ENCODE data around the gene PMEL. TPM values are rescaled to one million over a fixed set of nuclear protein-coding genes. Genes with fewer than 3 reads are reported as not detected.

PMEL gene
- total RNA-seq, 1 experiment from 2014 or later = 72.2 TPM

DNA sequence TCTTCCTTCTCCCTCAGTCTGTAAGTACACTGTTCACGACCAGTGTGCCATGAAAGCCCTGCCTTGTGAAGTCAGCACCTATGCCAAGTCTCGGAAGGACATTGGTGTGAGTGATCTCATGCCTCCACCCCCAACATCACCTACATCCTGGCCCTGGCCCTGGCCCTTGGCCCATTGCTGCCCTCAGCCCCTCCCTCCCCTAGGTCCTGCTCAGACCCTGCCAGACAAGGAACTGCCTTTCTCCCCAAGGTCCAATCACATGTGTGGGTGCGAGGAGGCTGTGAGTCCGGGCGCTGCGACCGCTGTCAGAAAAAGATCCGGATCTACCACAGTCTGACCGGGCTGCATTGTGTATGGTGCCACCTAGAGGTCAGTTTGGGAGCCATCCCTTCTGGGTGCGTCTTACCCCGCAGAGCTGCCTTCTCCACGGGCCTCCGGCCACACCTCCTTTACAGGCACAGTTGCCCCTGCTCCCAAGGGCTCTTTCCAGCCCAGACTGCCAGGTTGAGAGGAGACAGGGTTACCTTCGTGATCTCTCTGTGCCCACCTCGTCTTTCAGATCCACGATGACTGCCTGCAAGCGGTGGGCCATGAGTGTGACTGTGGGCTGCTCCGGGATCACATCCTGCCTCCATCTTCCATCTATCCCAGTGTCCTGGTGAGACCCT, 25.6 kb downstream of the PMEL start (continued):
- TF ChIP-seq RELA (CRISPR knock-in tag; IDR thresholded peaks at IDR 0.05; ENCODE audit: borderline replicate concordance) (no peak), SP1 (CRISPR knock-in tag; conservative IDR thresholded peaks at IDR 0.05) (peak; percentile 50), GABPB1 (CRISPR knock-in tag; IDR thresholded peaks at IDR 0.05) (peak; percentile 47; the same call in 1 of the 2 replicates), HMGA2 (CRISPR knock-in tag; IDR thresholded peaks at IDR 0.05) (no peak), TEAD1 (CRISPR knock-in tag; IDR thresholded peaks at IDR 0.05) (no peak), NR3C1 (CRISPR knock-in tag; conservative IDR thresholded peaks at IDR 0.05; ENCODE audit: low read depth) (no peak), ZSCAN18 (CRISPR knock-in tag; IDR thresholded peaks at IDR 0.05) (no peak)

DNA sequence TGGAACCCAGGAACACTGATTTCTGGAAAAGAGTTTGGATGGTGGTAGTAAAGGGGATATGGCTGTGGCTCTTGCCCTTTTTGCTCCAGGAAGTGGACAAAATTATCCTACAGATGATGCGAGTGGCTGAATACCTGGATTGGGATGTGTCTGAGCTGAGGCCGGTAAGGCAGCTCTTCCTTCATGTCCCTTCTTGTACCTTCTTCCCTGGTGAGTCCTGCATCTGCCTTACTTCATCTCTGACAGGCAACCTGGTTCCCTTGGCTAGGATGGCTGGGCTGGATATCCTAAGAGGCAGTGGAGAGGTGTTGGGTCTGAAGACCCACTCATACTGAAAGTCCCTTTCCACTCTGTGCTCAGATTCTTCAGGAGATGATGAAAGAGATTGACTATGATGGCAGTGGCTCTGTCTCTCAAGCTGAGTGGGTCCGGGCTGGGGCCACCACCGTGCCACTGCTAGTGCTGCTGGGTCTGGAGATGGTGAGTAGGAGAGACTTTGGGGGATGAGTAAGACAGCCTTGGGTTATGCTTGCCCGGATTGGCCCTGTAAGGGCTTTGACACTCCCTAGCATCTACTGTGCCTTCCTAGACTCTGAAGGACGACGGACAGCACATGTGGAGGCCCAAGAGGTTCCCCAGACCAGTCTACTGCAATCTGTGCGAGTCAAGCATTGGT, 26.9 kb downstream of the PMEL start:
- Mint-ChIP-seq H3K36me3 (no peaks in the 10 kb centered on the region), H3K9me3 (no peaks in the 10 kb centered on the region), H3K27ac (no peak overlapping the region), H3K27me3 (ENCODE audit: low read depth) (peaks cover 30% of the 10 kb centered on the region), H3K4me3 (no peak overlapping the region), H3K4me1 (peaks cover 9% of the 10 kb centered on the region)
- CTCF ChIA-PET = interaction anchor here (0.7 to 2.9 kb wide), 9 partner anchors 8 to 201 kb away, joined by 3 to 33 read pairs (median 17); partner anchors contain the start of genes DGKA, DNAJC14, ORMDL2 and PYM1
- DNase-seq (ENCODE audit: low spot score) = no peak
- no peak for TF ChIP-seq GABPB1 (CRISPR knock-in tag; IDR thresholded peaks at IDR 0.05)
- TF ChIP-seq EMX1 (CRISPR knock-in tag; IDR thresholded peaks at IDR 0.05) = no peak
- TF ChIP-seq ELF4 (CRISPR knock-in tag; IDR thresholded peaks at IDR 0.05; ENCODE audit: low read depth) = no peak
- TF ChIP-seq KAT7 (CRISPR knock-in tag; IDR thresholded peaks at IDR 0.05; ENCODE audit: borderline replicate concordance) = no peak
- no peak for TF ChIP-seq SOX15 (CRISPR knock-in tag; IDR thresholded peaks at IDR 0.05)
- TF ChIP-seq, protein P1, sequence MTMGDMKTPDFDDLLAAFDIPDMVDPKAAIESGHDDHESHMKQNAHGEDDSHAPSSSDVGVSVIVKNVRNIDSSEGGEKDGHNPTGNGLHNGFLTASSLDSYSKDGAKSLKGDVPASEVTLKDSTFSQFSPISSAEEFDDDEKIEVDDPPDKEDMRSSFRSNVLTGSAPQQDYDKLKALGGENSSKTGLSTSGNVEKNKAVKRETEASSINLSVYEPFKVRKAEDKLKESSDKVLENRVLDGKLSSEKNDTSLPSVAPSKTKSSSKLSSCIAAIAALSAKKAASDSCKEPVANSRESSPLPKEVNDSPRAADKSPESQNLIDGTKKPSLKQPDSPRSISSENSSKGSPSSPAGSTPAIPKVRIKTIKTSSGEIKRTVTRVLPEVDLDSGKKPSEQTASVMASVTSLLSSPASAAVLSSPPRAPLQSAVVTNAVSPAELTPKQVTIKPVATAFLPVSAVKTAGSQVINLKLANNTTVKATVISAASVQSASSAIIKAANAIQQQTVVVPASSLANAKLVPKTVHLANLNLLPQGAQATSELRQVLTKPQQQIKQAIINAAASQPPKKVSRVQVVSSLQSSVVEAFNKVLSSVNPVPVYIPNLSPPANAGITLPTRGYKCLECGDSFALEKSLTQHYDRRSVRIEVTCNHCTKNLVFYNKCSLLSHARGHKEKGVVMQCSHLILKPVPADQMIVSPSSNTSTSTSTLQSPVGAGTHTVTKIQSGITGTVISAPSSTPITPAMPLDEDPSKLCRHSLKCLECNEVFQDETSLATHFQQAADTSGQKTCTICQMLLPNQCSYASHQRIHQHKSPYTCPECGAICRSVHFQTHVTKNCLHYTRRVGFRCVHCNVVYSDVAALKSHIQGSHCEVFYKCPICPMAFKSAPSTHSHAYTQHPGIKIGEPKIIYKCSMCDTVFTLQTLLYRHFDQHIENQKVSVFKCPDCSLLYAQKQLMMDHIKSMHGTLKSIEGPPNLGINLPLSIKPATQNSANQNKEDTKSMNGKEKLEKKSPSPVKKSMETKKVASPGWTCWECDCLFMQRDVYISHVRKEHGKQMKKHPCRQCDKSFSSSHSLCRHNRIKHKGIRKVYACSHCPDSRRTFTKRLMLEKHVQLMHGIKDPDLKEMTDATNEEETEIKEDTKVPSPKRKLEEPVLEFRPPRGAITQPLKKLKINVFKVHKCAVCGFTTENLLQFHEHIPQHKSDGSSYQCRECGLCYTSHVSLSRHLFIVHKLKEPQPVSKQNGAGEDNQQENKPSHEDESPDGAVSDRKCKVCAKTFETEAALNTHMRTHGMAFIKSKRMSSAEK (CRISPR knock-in tag; IDR thresholded peaks at IDR 0.05; ENCODE audit: borderline replicate concordance) = no peak
- TF ChIP-seq TEAD1 (CRISPR knock-in tag; IDR thresholded peaks at IDR 0.05) = no peak
- TF ChIP-seq ERG (CRISPR knock-in tag; IDR thresholded peaks at IDR 0.05) = no peak
- no peak for TF ChIP-seq ZBTB21 (CRISPR knock-in tag; IDR thresholded peaks at IDR 0.05; ENCODE audit: borderline replicate concordance)
- TF ChIP-seq IRF2 (CRISPR knock-in tag; IDR thresholded peaks at IDR 0.05; ENCODE audit: borderline replicate concordance, low read depth) = no peak
- no peak for TF ChIP-seq TP53 (CRISPR knock-in tag; IDR thresholded peaks at IDR 0.05)
- TF ChIP-seq ZNF121 (CRISPR knock-in tag; IDR thresholded peaks at IDR 0.05) = no peak
- TF ChIP-seq ZNF138 (CRISPR knock-in tag; conservative IDR thresholded peaks at IDR 0.05) = no peak
- TF ChIP-seq NFATC4 (CRISPR knock-in tag; IDR thresholded peaks at IDR 0.05) = no peak
- TF ChIP-seq ESRRA (CRISPR knock-in tag; IDR thresholded peaks at IDR 0.05; ENCODE audit: borderline replicate concordance) = no peak
- no peak for TF ChIP-seq CBFB (CRISPR knock-in tag; IDR thresholded peaks at IDR 0.05; ENCODE audit: low read depth)
- TF ChIP-seq ZNF317 (CRISPR knock-in tag; IDR thresholded peaks at IDR 0.05; ENCODE audit: borderline replicate concordance, low read depth) = no peak
- TF ChIP-seq, protein P2, sequence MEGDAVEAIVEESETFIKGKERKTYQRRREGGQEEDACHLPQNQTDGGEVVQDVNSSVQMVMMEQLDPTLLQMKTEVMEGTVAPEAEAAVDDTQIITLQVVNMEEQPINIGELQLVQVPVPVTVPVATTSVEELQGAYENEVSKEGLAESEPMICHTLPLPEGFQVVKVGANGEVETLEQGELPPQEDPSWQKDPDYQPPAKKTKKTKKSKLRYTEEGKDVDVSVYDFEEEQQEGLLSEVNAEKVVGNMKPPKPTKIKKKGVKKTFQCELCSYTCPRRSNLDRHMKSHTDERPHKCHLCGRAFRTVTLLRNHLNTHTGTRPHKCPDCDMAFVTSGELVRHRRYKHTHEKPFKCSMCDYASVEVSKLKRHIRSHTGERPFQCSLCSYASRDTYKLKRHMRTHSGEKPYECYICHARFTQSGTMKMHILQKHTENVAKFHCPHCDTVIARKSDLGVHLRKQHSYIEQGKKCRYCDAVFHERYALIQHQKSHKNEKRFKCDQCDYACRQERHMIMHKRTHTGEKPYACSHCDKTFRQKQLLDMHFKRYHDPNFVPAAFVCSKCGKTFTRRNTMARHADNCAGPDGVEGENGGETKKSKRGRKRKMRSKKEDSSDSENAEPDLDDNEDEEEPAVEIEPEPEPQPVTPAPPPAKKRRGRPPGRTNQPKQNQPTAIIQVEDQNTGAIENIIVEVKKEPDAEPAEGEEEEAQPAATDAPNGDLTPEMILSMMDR (IDR thresholded peaks at IDR 0.05) = no peak
- TF ChIP-seq IRF1 (CRISPR knock-in tag; IDR thresholded peaks at IDR 0.05) = no peak
- ATAC-seq = no peak
- POLR2A ChIA-PET = interaction anchor here (0.6 to 1.6 kb wide), 3 partner anchors 76 to 1631 kb away, joined by 3 to 4 read pairs (median 4); partner anchors contain the start of genes ORMDL2 and SARNP

All from WTC11 (cell line).